Tibial nerve (tissue), 4 donors: ENCODE data around the gene EME2. TPM values are rescaled to one million over a fixed set of nuclear protein-coding genes. Genes with fewer than 3 reads are reported as not detected.

ENCODE experiments used
- DNase-seq, 2 donors: peaks; one replicate each; pipeline ENCODE4 v3.0.0-alpha.2; 2019; ENCODE audit warnings: low spot score in 2 of 2
- H3K27ac ChIP-seq, 4 donors: fragments of 200-600 bp; sonication (generic) in 3 of 4; one replicate each; pipeline ENCODE4 v1.5.1; 2017 to 2019; ENCODE audit warnings: mild to moderate bottlenecking in 1 of 4
- H3K27me3 ChIP-seq, 2 donors: fragments of 200-600 bp; sonication (generic) in 1 of 2; one replicate each; pipeline versions ENCODE4 v1.5.1 to v1.6.0; 2017 to 2019
- H3K36me3 ChIP-seq, 3 donors: fragments of 200-600 bp; sonication (generic); one replicate each; pipeline ENCODE4 v1.5.1; 2018 to 2019
- H3K4me1 ChIP-seq, 4 donors: fragments of 200-600 bp; sonication (generic) in 3 of 4; one replicate each; pipeline ENCODE4 v1.5.1; 2017 to 2019
- H3K4me3 ChIP-seq, 4 donors: fragments of 200-600 bp; sonication (generic) in 3 of 4; one replicate each; pipeline ENCODE4 v1.5.1; 2017 to 2019; ENCODE audit warnings: mild to moderate bottlenecking in 1 of 4, moderate library complexity in 1 of 4
- H3K9me3 ChIP-seq, 4 donors: fragments of 200-600 bp; sonication (generic) in 3 of 4; one replicate each; pipeline ENCODE4 v1.5.1; 2017 to 2019
- EP300 ChIP-seq, 2 donors: sonication (generic); formaldehyde crosslinking; IDR thresholded peaks; one replicate each; pipeline ENCODE4 v1.6.1; 2017; ENCODE audit warnings: antibody characterized with exemption in 2 of 2, mild to moderate bottlenecking in 1 of 2
- POLR2A ChIP-seq, 2 donors: fragments of 450-650 bp; IDR thresholded peaks; one replicate each; pipeline ENCODE4 v1.6.1; 2017; ENCODE audit warnings: antibody characterized with exemption in 2 of 2, mild to moderate bottlenecking in 2 of 2, moderate library complexity in 2 of 2
- WGBS, 2 donors: methylation state at CpG; one replicate each; pipeline ENCODE4 v1.1.5; 2018; 5-methylcytosine and 5-hydroxymethylcytosine counted together
- total RNA-seq, 4 donors: library from RNA; depleted of rRNA; stranded (reverse); fragments of >200 nt; gene quantifications; one replicate each; pipeline ENCODE4 v1.1.0, GENCODE V29; 2016
- TF ChIP-seq, protein P1 (sequence below), 5 experiments: fragments of 200-600 bp in 3 of 5; fragments of 450-650 bp in 2 of 5; sonication (generic) in 3 of 5; IDR thresholded peaks; one replicate each; pipeline ENCODE4 v1.5.1; 2016 to 2019; ENCODE audit warnings: antibody characterized with exemption in 5 of 5, mild to moderate bottlenecking in 3 of 5, moderate library complexity in 2 of 5

EME2 gene
- total RNA-seq, 4 donors from 2014 or later = 13.2 to 41.4 (median 17.7) TPM

DNA sequence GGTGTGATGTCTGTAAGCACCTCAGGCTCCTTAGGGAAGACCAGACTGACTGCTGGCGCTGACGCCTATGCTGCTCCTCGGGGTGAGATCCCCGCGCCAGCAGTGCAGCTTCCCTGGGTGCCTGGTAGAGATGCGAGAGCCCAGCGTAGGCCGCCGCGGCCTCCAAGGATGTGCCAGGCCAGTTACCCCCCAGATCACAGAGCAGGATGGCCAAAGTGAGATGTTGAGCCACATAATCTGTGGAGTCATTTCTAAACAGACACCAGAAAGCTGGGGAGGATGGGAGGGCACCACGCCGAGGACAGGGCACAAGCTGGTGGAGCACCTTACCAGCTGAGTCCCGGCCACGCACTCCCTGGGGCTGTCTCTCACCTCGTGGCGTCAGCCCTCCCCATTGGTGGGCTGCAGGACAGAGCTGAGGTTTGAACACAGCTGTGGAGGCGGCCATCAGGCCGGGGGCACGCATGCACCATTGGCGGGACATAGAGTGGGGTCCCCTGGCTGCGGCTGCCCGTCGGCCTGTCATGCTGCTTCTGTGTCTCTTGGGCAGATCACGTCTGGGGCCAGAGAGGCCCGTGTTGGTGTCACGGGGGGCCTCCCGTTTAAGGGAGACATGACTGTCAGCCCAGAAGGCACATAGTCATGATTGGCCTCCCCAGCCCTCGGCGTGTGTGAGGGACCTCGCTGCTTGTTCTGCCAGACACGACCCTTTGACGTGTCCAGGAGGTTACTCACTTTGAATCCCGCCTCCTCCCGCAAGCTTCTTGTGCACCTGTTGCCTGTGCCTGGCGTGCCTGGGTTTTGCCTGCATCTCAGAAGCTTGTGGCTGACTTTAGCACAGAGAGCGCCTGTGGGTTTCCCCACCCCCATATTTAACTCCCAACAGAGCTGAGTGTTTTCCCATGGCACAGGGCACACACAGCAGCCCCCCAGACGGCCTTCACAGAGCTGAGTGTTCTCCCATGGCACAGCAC is 44.7 kb upstream of the EME2 start:
- Histone ChIP-seq H3K27ac (no peak overlapping the region), H3K36me3 (peaks cover 3 to 78% (median 21%) of the 10 kb centered on the region in 3 donors), H3K9me3 (no peaks in the 10 kb centered on the region), H3K27me3 (no peaks in the 10 kb centered on the region), H3K4me3 (no peak overlapping the region), H3K4me1 (peaks cover 0 to 23% (median 12%) of the 10 kb centered on the region in 4 donors)
- 86 to 89% methylated on average over 19 to 27 of the region's 37 CpGs for WGBS, 2 donors
- no peak for DNase-seq
- TF ChIP-seq, protein P1, sequence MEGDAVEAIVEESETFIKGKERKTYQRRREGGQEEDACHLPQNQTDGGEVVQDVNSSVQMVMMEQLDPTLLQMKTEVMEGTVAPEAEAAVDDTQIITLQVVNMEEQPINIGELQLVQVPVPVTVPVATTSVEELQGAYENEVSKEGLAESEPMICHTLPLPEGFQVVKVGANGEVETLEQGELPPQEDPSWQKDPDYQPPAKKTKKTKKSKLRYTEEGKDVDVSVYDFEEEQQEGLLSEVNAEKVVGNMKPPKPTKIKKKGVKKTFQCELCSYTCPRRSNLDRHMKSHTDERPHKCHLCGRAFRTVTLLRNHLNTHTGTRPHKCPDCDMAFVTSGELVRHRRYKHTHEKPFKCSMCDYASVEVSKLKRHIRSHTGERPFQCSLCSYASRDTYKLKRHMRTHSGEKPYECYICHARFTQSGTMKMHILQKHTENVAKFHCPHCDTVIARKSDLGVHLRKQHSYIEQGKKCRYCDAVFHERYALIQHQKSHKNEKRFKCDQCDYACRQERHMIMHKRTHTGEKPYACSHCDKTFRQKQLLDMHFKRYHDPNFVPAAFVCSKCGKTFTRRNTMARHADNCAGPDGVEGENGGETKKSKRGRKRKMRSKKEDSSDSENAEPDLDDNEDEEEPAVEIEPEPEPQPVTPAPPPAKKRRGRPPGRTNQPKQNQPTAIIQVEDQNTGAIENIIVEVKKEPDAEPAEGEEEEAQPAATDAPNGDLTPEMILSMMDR (IDR thresholded peaks at IDR 0.05) = no peak
- TF ChIP-seq EP300 (IDR thresholded peaks at IDR 0.05) (no peak), POLR2A (IDR thresholded peaks at IDR 0.05) (no peak)

DNA sequence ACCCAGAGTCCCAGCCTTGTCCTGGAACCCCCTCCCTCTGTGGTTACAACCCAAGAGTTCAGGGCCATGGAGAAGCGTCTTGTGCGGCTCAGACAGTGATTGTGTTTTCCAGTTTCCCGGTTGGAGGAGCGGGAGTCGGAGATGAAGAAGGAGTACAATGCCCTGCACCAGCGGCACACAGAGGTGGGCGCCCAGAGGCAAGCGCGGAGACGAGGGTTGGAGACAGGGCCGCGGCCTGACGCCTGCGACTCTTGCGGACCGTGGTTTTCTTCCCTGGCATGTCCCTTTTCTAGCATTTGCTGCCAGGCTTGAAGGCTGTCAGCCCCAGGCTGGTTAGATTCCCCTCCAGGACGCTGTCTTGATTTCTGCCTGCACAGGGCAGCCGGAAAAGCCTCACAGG is 43.6 kb upstream of the EME2 start:
- no peak for DNase-seq
- H3K9me3 ChIP-seq = no peaks in the 10 kb centered on the region
- peaks cover 0 to 12% (median 2%) of the 10 kb centered on the region in 4 donors for H3K4me1 ChIP-seq
- TF ChIP-seq POLR2A (IDR thresholded peaks at IDR 0.05) (no peak), EP300 (IDR thresholded peaks at IDR 0.05) (no peak)
- WGBS, 2 donors = 93 to 97% methylated on average over 18 of the region's 18 CpGs
- H3K27me3 ChIP-seq = no peaks in the 10 kb centered on the region
- H3K27ac ChIP-seq = no peak overlapping the region
- H3K36me3 ChIP-seq = peaks cover 3 to 89% (median 21%) of the 10 kb centered on the region in 3 donors
- H3K4me3 ChIP-seq = no peak overlapping the region

DNA sequence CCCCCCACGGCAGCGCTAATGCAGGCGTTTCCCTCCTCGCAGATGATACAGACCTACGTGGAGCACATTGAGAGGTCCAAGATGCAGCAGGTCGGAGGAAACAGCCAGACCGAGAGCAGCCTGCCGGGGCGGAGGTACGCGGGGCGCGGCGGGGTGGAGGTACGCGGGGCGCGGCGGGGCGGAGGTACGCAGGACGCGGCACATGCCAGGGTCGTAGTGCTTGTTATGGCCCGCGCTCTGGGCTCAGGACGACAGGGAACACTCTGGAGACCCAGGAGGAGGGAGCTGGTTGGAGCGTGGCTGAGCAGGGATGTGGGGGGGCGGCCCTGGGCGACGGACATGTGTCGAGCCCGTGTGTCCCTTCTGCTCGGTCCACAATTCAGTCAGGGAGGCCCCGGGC is 43.2 kb upstream of the EME2 start:
- Histone ChIP-seq H3K4me3 (no peak overlapping the region), H3K4me1 (peaks cover 0 to 8% (median 0%) of the 10 kb centered on the region in 4 donors), H3K27ac (no peak overlapping the region), H3K27me3 (no peaks in the 10 kb centered on the region), H3K36me3 (peaks cover 3 to 90% (median 21%) of the 10 kb centered on the region in 3 donors), H3K9me3 (no peaks in the 10 kb centered on the region)
- TF ChIP-seq, protein P1 (IDR thresholded peaks at IDR 0.05) = no peak
- no peak for TF ChIP-seq EP300 (IDR thresholded peaks at IDR 0.05)
- TF ChIP-seq POLR2A (IDR thresholded peaks at IDR 0.05) = no peak
- DNase-seq = no peak
- 91% methylated on average over 35 of the region's 35 CpGs for WGBS, 2 donors

DNA sequence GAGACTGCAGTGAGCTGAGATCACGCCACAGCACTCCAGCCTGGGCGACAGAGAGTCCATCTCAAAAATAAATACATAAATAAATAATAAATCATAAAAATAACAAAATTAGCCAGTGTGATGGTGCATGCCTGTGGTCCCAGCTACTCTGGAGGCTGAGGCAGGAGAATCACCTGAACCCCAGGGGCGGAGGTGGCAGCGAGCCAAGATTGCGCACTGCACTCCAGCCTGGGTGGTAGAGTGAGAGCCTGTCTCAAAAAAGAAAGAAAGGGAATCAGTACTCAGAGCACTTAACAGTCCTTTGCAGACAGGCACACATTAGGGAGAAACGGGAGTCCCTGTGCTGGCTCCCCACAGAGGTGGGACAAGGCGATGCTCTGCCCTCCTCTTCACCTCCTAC is 41.5 kb upstream of the EME2 start:
- Histone ChIP-seq H3K4me3 (no peak overlapping the region), H3K4me1 (peaks cover 0 to 6% (median 0%) of the 10 kb centered on the region in 4 donors), H3K27ac (no peak overlapping the region), H3K27me3 (no peaks in the 10 kb centered on the region), H3K36me3 (peaks cover 2 to 88% (median 24%) of the 10 kb centered on the region in 3 donors), H3K9me3 (no peaks in the 10 kb centered on the region)
- DNase-seq = no peak
- 86 to 89% methylated on average over 7 of the region's 7 CpGs for whole genome bisulfite sequencing, 2 donors
- TF ChIP-seq EP300 (IDR thresholded peaks at IDR 0.05) (no peak), POLR2A (IDR thresholded peaks at IDR 0.05) (no peak)
- TF ChIP-seq, protein P1 (IDR thresholded peaks at IDR 0.05) = no peak

DNA sequence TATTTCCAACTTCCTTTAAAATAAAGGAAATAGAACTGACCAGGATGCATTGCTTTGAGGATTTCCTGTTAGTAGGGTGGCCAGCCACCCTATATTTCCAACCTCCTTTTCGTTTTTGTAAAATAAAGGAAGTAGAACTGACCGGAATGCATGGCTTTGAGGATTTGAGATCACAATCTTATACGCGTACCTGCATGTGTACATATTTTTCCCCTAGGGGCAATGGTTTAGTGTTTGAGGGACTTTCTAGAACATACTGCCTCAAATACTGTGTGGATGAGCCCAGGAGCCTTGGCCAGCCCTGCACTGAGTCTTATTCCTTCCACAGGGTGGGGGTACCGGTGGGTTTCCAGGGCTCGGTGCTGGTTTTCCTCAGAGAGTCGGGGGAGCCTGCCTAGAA is 41.0 kb upstream of the EME2 start:
- Histone ChIP-seq H3K4me1 (peaks cover 0 to 6% (median 0%) of the 10 kb centered on the region in 4 donors), H3K27ac (no peak overlapping the region), H3K9me3 (no peaks in the 10 kb centered on the region), H3K36me3 (peaks cover 0 to 83% (median 24%) of the 10 kb centered on the region in 3 donors), H3K27me3 (no peaks in the 10 kb centered on the region), H3K4me3 (no peak overlapping the region)
- no peak for DNase-seq
- TF ChIP-seq, protein P1 (IDR thresholded peaks at IDR 0.05) = no peak
- TF ChIP-seq EP300 (IDR thresholded peaks at IDR 0.05) (no peak), POLR2A (IDR thresholded peaks at IDR 0.05) (no peak)
- 74 to 88% methylated on average over 6 to 7 of the region's 7 CpGs for WGBS, 2 donors
